HCT116 (cell line): ENCODE data around the gene GLT8D2. TPM values are rescaled to one million over a fixed set of nuclear protein-coding genes. Genes with fewer than 3 reads are reported as not detected.

ENCODE experiments used
- ATAC-seq: fragments of 200-7000 bp; cut with Tn5 transposase; 2 replicates; pipeline ENCODE4 v1.9.1; 2020; ENCODE audit warnings: mild to moderate bottlenecking, moderate library complexity
- BruUV-seq: library from RNA; stranded (reverse); fragments of 400-500 nt; replicated peaks from 2 replicates; lab custom pipeline; 2021; lab: Mats Ljungman, UMichigan
- CTCF ChIA-PET: fragments of 300-600 bp; sonication (Branson Sonifier 250); formaldehyde crosslinking; loops from one replicate; lab custom pipeline; 2021; ENCODE audit warnings: antibody characterized with exemption; lab: Charles Lee
- POLR2A ChIA-PET: fragments of 300-600, 350-600 bp; sonication (Branson Sonifier 250); formaldehyde crosslinking; loops from one replicate; lab custom pipeline; 2021; ENCODE audit warnings: antibody characterized with exemption; lab: Charles Lee
- RAD21 ChIA-PET, 2 experiments: fragments of 300-600 bp; sonication (Branson Sonifier 250); formaldehyde crosslinking; loops; one replicate each; lab custom pipeline; 2023; ENCODE audit warnings: low total read pairs in 2 of 2; ENCODE audit not compliant: uncharacterized antibody in 2 of 2, unreplicated experiment in 2 of 2, low non-redundant PET in 1 of 2; lab: Charles Lee
- DNase-seq: peaks from one replicate; pipeline ENCODE4 v3.0.0-alpha.2; 2010; ENCODE audit warnings: low read depth, low spot score
- H2AFZ ChIP-seq: fragments of 200-600 bp; shearing (Covaris generic), sonication (generic); 2 replicates; pipeline ENCODE4 v1.6.1; 2017; ENCODE audit warnings: low read depth, mixed run types, mixed read lengths, antibody characterized with exemption, low read length; ENCODE audit not compliant: poor library complexity, severe bottlenecking
- H3K27ac ChIP-seq: 2 replicates; pipeline ENCODE4 v1.5.1; 2012; ENCODE audit warnings: low read depth, low read length
- H3K27me3 ChIP-seq: fragments of 200-600 bp; sonication (generic); 2 replicates; pipeline ENCODE4 v1.6.1; 2016; ENCODE audit warnings: mixed run types, low read length, mixed read lengths; ENCODE audit not compliant: insufficient read depth
- H3K36me3 ChIP-seq, 2 experiments: fragments of 200-500 bp in 1 of 2; fragments of 200-600 bp in 1 of 2; sonication (Bioruptor generic) in 1 of 2; sonication (generic) in 1 of 2; 2 replicates each; pipeline versions ENCODE4 v1.5.1 to v1.6.1; 2014 to 2016; ENCODE audit warnings: low read length in 2 of 2, inconsistent platforms in 1 of 2, mixed read lengths in 1 of 2, mixed run types in 1 of 2; ENCODE audit not compliant: insufficient read depth in 2 of 2, control insufficient read depth in 1 of 2
- H3K4me1 ChIP-seq, 2 experiments: fragments of 200-600 bp in 1 of 2; sonication (generic) in 1 of 2; 2 replicates each; pipeline versions ENCODE4 v1.5.1 to v1.6.1; 2012 to 2017; ENCODE audit warnings: low read length in 2 of 2, inconsistent platforms in 1 of 2, mild to moderate bottlenecking in 1 of 2, mixed read lengths in 1 of 2, mixed run types in 1 of 2, moderate library complexity in 1 of 2; ENCODE audit not compliant: insufficient read depth in 2 of 2, control insufficient read depth in 1 of 2
- H3K4me2 ChIP-seq: fragments of 200-600 bp; sonication (generic); 2 replicates; pipeline ENCODE4 v1.6.1; 2017; ENCODE audit warnings: mixed run types, low read length, mixed read lengths
- H3K4me3 ChIP-seq, 2 experiments: fragments of 200-600 bp in 1 of 2; sonication (generic) in 1 of 2; replicated peaks in 1 of 2; 2 replicates each; pipeline ENCODE4 v1.5.1; 2011 to 2016; ENCODE audit warnings: low read length in 2 of 2, control low read depth in 1 of 2, low read depth in 1 of 2, mild to moderate bottlenecking in 1 of 2, mixed read lengths in 1 of 2, mixed run types in 1 of 2
- H3K79me2 ChIP-seq: fragments of 200-600 bp; sonication (generic); 2 replicates; pipeline ENCODE4 v1.6.1; 2017; ENCODE audit warnings: mild to moderate bottlenecking, mixed run types, low read length, moderate library complexity, mixed read lengths; ENCODE audit not compliant: insufficient read depth
- H3K9ac ChIP-seq: fragments of 200-600 bp; sonication (generic); 2 replicates; pipeline ENCODE4 v1.6.1; 2016; ENCODE audit warnings: low read length, mixed read lengths
- H3K9me2 ChIP-seq: fragments of 200-600 bp; sonication (generic), shearing (Covaris generic); 2 replicates; pipeline ENCODE4 v1.6.1; 2017; ENCODE audit warnings: mixed run types, mild to moderate bottlenecking, moderate library complexity; ENCODE audit not compliant: insufficient read depth
- H3K9me3 ChIP-seq, 2 experiments: fragments of 200-500 bp in 1 of 2; fragments of 200-600 bp in 1 of 2; sonication (Bioruptor generic) in 1 of 2; sonication (generic) in 1 of 2; 2 replicates each; pipeline ENCODE4 v1.6.1; 2014 to 2017; ENCODE audit warnings: low read length in 2 of 2, mixed read lengths in 2 of 2, inconsistent platforms in 1 of 2, low read depth in 1 of 2, mild to moderate bottlenecking in 1 of 2, mixed run types in 1 of 2, moderate library complexity in 1 of 2; ENCODE audit not compliant: control insufficient read depth in 1 of 2, insufficient read depth in 1 of 2
- H4K20me1 ChIP-seq: fragments of 200-600 bp; sonication (generic), shearing (Covaris generic); 2 replicates; pipeline ENCODE4 v1.6.1; 2017; ENCODE audit warnings: mixed run types, mild to moderate bottlenecking, moderate library complexity; ENCODE audit not compliant: insufficient read depth
- CBX3 ChIP-seq: IDR thresholded peaks from 2 replicates; pipeline ENCODE4 v1.6.1; 2012; ENCODE audit warnings: low read depth
- ELF1 ChIP-seq: IDR thresholded peaks from 2 replicates; pipeline ENCODE4 v1.6.1; 2012; ENCODE audit warnings: low read depth, borderline replicate concordance
- EZH2 ChIP-seq: fragments of 200-600 bp; sonication (generic); IDR thresholded peaks from 2 replicates; pipeline ENCODE4 v1.6.1; 2017; ENCODE audit warnings: antibody characterized with exemption, mixed run types
- EZH2phosphoT487 ChIP-seq: fragments of 200-600 bp; IDR thresholded peaks from 2 replicates; pipeline ENCODE4 v1.6.1; 2018; ENCODE audit warnings: antibody characterized with exemption, borderline replicate concordance
- JUND ChIP-seq: IDR thresholded peaks from 2 replicates; pipeline ENCODE4 v1.6.1; 2012
- POLR2AphosphoS5 ChIP-seq: IDR thresholded peaks from 2 replicates; pipeline ENCODE4 v1.6.1; 2011; ENCODE audit warnings: mild to moderate bottlenecking, low read depth, low read length, moderate library complexity
- SIN3A ChIP-seq: IDR thresholded peaks from 2 replicates; pipeline ENCODE4 v1.6.1; 2012; ENCODE audit warnings: low read depth
- SRF ChIP-seq: IDR thresholded peaks from 2 replicates; pipeline ENCODE4 v1.6.1; 2012; ENCODE audit warnings: low read depth
- YY1 ChIP-seq: IDR thresholded peaks from 2 replicates; pipeline ENCODE4 v1.6.1; 2011; ENCODE audit warnings: low read length, low read depth, moderate library complexity, mild to moderate bottlenecking; ENCODE audit not compliant: insufficient replicate concordance; ENCODE audit errors: extremely low read depth
- intact Hi-C: fragments of 100-400 bp; cut with micrococcal nuclease; formaldehyde crosslinking; loops from 2 replicates; pipeline ENCODE4 v1.10.0; 2022
- total RNA-seq: library from RNA; stranded (reverse); gene quantifications from one replicate; pipeline ENCODE4 v1.2.1, GENCODE V29; 2021; ENCODE audit not compliant: unreplicated experiment
- TF ChIP-seq, protein P1 (sequence below), 3 experiments: fragments of 200-600 bp in 1 of 3; sonication (generic) in 1 of 3; IDR thresholded peaks in 2 of 3; conservative IDR thresholded peaks in 1 of 3; 2 replicates each; pipeline ENCODE4 v1.5.1; 2012 to 2017; ENCODE audit warnings: low read depth in 2 of 3, low read length in 2 of 3, antibody characterized with exemption in 1 of 3, borderline replicate concordance in 1 of 3, control low read depth in 1 of 3, mild to moderate bottlenecking in 1 of 3, mixed read lengths in 1 of 3, mixed run types in 1 of 3, moderate library complexity in 1 of 3; ENCODE audit not compliant: insufficient read depth in 1 of 3
- TF ChIP-seq, protein P2 (sequence below): IDR thresholded peaks from 2 replicates; pipeline ENCODE4 v1.6.1; 2011; ENCODE audit warnings: mild to moderate bottlenecking, low read length, moderate library complexity; ENCODE audit not compliant: insufficient replicate concordance; ENCODE audit errors: extremely low read depth

GLT8D2 gene
- total RNA-seq, 1 experiment from 2014 or later, result 4.8 TPM

DNA sequence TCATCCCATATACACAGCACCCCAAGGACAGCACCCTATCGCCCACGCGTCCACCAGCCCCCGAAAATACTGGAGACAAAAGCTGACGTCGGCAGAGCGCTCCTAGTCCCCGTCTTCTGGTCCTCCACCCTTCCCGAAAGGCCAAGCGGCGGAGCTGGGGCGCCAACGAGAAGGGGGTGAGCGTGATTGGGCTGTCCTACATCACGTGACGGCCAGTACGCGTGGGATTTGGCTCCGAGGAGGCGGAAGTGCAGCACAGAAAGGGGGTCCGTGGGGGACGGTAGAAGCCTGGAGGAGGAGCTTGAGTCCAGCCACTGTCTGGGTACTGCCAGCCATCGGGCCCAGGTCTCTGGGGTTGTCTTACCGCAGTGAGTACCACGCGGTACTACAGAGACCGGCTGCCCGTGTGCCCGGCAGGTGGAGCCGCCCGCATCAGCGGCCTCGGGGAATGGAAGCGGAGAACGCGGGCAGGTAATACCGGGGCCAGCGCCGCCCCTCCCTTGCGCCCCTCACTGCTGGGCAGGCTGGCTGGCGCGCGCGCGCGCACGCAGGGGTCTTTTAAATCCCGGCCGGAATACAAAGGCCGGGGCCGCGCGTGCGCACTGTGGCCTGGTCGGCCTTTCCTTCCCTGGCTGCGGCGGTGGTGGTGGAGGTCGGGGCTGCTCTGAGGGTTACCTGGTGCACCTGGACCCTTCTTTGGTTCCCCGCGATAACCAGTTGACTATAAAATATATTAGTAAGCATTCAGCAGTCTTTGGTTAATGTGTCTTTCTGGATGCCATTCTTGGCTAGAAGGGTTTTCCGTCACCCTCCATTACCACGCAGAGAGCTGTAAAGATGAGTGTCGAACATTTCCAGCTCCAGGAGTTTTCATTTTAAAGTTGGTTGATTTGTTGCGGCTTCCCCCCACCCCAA, 84.1 kb downstream of the GLT8D2 start, which contains the start of gene TDG (continued):
- TF ChIP-seq, protein P1, sequence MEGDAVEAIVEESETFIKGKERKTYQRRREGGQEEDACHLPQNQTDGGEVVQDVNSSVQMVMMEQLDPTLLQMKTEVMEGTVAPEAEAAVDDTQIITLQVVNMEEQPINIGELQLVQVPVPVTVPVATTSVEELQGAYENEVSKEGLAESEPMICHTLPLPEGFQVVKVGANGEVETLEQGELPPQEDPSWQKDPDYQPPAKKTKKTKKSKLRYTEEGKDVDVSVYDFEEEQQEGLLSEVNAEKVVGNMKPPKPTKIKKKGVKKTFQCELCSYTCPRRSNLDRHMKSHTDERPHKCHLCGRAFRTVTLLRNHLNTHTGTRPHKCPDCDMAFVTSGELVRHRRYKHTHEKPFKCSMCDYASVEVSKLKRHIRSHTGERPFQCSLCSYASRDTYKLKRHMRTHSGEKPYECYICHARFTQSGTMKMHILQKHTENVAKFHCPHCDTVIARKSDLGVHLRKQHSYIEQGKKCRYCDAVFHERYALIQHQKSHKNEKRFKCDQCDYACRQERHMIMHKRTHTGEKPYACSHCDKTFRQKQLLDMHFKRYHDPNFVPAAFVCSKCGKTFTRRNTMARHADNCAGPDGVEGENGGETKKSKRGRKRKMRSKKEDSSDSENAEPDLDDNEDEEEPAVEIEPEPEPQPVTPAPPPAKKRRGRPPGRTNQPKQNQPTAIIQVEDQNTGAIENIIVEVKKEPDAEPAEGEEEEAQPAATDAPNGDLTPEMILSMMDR (IDR thresholded peaks at IDR 0.05 in 2 of 3, conservative IDR thresholded peaks at IDR 0.05 in 1 of 3; ENCODE audit: borderline replicate concordance in 1 of 3, insufficient read depth in 1 of 3, low read depth in 2 of 3, low read length in 2 of 3), result 0 out of 6 replicates have a peak, but pooled peaks of 1 of the 3 experiments have one; percentile 5
- TF ChIP-seq SIN3A (peak; percentile 90), YY1 (no peak), EZH2 (no peak), SRF (0 out of 2 replicates have a peak, but pooled peaks have one; percentile 60)

GRCh38 chr12:103965255-103965589, 84.8 kb downstream of the GLT8D2 start:
- ChIA-PET CTCF (interaction anchor here (1.0 to 1.2 kb wide), 3 partner anchors 8 to 144 kb away, joined by 3 to 5 read pairs (median 3); partner anchors contain the start of gene HSP90B1), RAD21 (interaction anchor here (0.7 to 0.9 kb wide), 2 partner anchors 8 kb away, joined by 3 read pairs; a partner anchor contains a TSS)
- Histone ChIP-seq H4K20me1 (no peaks in the 10 kb centered on the region), H3K27ac (peak overlapping the region; percentile 78), H3K9me3 (no peaks in the 10 kb centered on the region), H3K36me3 (0 out of 4 replicates have a peak, but pooled peaks cover 0 to 4% of the 10 kb centered on the region in 2 experiments), H3K4me1 (peaks cover 5 to 24% of the 10 kb centered on the region in 2 experiments; a peak in 3 of 4 replicates)
- ATAC-seq, result no peak
- TSS peak; percentile 93 for BruUV-seq
- intact Hi-C loops, result loop anchor here (1.0 to 5.0 kb wide), 3 partner anchors 8 to 144 kb away; a partner anchor contains a TSS
- TF ChIP-seq POLR2AphosphoS5 (no peak), SRF (0 out of 2 replicates have a peak, but pooled peaks have one; percentile 2), EZH2phosphoT487 (no peak), JUND (no peak), CBX3 (no peak), ELF1 (no peak)
- TF ChIP-seq, protein P2, sequence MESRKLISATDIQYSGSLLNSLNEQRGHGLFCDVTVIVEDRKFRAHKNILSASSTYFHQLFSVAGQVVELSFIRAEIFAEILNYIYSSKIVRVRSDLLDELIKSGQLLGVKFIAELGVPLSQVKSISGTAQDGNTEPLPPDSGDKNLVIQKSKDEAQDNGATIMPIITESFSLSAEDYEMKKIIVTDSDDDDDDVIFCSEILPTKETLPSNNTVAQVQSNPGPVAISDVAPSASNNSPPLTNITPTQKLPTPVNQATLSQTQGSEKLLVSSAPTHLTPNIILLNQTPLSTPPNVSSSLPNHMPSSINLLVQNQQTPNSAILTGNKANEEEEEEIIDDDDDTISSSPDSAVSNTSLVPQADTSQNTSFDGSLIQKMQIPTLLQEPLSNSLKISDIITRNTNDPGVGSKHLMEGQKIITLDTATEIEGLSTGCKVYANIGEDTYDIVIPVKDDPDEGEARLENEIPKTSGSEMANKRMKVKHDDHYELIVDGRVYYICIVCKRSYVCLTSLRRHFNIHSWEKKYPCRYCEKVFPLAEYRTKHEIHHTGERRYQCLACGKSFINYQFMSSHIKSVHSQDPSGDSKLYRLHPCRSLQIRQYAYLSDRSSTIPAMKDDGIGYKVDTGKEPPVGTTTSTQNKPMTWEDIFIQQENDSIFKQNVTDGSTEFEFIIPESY, result no peak
- TF ChIP-seq, all 23 proteins: peak for 1
- Histone ChIP-seq H3K27me3 (no peaks in the 10 kb centered on the region), H3K4me2 (peak overlapping the region; percentile 94), H3K79me2 (peaks cover 63% of the 10 kb centered on the region), H3K4me3 (peak overlapping the region; percentile 88 to 90), H3K9ac (peak overlapping the region; percentile 89), H2AFZ (no peak overlapping the region), H3K9me2 (no peaks in the 10 kb centered on the region)
- POLR2A ChIA-PET, result interaction anchor here (0.6 to 1.9 kb wide), 13 partner anchors 9 to 124 kb away, joined by 3 to 40 read pairs (median 4); partner anchors contain the start of genes HSP90B1 and NT5DC3
- DNase-seq, result no peak
